Pancreas (tissue), 10 donors: ENCODE data around the gene ANKS1B. TPM values are rescaled to one million over a fixed set of nuclear protein-coding genes. Genes with fewer than 3 reads are reported as not detected.
A peak's percentile ranks its signal among the peaks of the same experiment; 100 is the strongest.

Experiments used
- ATAC-seq, 4 donors: fragments of 200-7000 bp; cut with Tn5 transposase; one replicate each; pipeline versions ENCODE4 v1.8.0 to v1.9.1; 2020; ENCODE audit warnings: mild to moderate bottlenecking in 4 of 4, moderate library complexity in 4 of 4
- DNase-seq, 6 donors: peaks; one replicate each; pipeline ENCODE4 v3.0.0-alpha.2; 2020
- FAIRE-seq: peaks from 2 replicates; lab custom pipeline; 2012; peaks lifted over from hg19 to GRCh38; lab: Jason Lieb, UNC
- H3K27ac ChIP-seq, 4 donors: fragments of 200-600 bp; sonication (generic); 1 replicate in 3 of 4; 2 replicates in 1 of 4; pipeline versions ENCODE4 v1.5.0 to v1.8.0; 2020
- H3K27me3 ChIP-seq, 4 donors: fragments of 200-600 bp; one replicate each; pipeline ENCODE4 v1.8.0; 2021
- H3K36me3 ChIP-seq, 3 donors: fragments of 200-600 bp; sonication (generic) in 1 of 3; one replicate each; pipeline versions ENCODE4 v1.5.0 to v1.8.0; 2020 to 2021
- H3K4me1 ChIP-seq, 3 donors: fragments of 200-600 bp; one replicate each; pipeline ENCODE4 v1.8.0; 2021
- H3K4me3 ChIP-seq, 4 donors: fragments of 200-600 bp; sonication (generic) in 2 of 4; one replicate each; pipeline versions ENCODE4 v1.5.0 to v1.8.0; 2020 to 2021
- H3K9me3 ChIP-seq, 4 donors: fragments of 200-600 bp; one replicate each; pipeline ENCODE4 v1.8.0; 2021
- CTCF ChIP-seq, 4 donors: fragments of 200-600 bp; sonication (generic) in 3 of 4; IDR thresholded peaks; one replicate each; pipeline versions ENCODE4 v1.5.0 to v1.8.0; 2021; ENCODE audit warnings: antibody characterized with exemption in 4 of 4
- WGBS, 2 donors: extraction: QIAGEN DNeasy Blood & Tissue Kit; methylation state at CpG; one replicate each; pipeline ENCODE4 v1.1.7; 2013; 5-methylcytosine and 5-hydroxymethylcytosine counted together
- intact Hi-C, 3 donors: fragments of 100-400 bp; cut with DNase I; formaldehyde crosslinking; loops; one replicate each; pipeline versions ENCODE4 v1.11.1 to v1.14.2; 2022
- polyA plus RNA-seq, 2 donors: library from polyadenylated mRNA; stranded (reverse); fragments of 200-250 nt; gene quantifications; one replicate each; pipeline ENCODE4 v1.2.3, GENCODE V29; 2013
- total RNA-seq, 6 donors: library from RNA; stranded (reverse); fragmentation: NEBNext Ultra II Directional in 4 of 6; extraction: Animal tissue kit (Norgen Biotek cat#: 25700) in 4 of 6; gene quantifications; one replicate each; pipeline versions ENCODE4 v1.2.1 to v1.2.4, GENCODE V29; 2021 to 2023
- donor health status: healthy with polysubstance abuse.
- donor health status: DM: no; HTN: no; CAD: no; lungs with moderate emphysema.
- donor health status: DM: no; HTN: no; CAD: no.
- donor health status: control.
- donor health status: control.
- donor health status: Bipolar disorder and iron deficiency.
- donor health status: DM: yes; HTN: yes; CAD: no.
- donor health status: DM: no; HTN: no; CAD: no.
- donor health status: DM: no; HTN: no; CAD: no.
- donor health status: DM: yes; HTN: yes; CAD: no.

ANKS1B gene
- total and polyA plus RNA-seq, 8 donors, result 0.49 to 3.2 (median 1.9) TPM

DNA sequence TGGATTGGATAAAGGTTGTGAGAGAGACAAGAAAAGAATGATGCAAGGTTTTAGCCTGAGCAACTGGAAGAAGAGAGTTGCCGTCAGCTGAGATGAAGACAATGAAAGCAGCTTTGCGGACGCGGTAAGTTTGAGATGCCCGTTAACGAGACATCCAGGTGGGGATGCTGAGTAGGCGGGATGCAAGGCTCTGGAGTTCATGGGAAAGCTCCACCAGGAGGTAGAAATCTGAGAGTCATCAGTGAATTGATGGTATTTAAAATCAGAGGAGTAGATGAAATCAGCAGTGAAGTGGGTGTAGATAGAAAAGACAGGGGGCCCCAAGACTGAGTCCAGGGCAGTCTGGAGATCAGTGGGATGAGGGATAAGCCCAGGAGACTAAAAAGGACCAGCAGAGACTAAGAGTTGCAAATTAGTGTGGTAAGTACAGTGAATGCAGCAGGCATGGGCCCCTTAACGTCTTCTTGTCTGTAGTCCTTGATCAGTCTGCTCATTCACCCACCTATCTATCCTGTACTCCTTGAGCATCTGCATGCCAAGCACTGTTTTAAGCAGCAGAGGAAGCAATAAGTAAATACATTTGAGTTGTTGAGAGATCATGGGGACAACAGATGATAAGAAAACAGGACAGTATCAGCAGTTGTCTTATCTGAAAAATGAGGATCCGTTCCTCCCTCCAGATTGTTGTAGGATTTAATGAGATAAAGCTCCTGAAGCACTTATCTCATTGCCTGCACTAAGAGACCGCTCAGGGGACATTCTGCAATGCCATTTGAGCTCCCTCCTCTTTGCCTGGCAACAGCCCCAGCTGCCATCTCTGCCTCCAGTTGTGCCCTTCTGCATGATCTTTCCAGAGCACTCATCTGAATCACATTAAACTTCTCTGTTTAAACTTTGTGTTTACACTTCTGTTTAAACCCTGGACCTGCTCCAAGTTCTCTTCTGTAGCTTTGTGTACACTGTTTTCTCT, 1248.1 kb downstream of the ANKS1B start:
- ATAC-seq, result peak in 3 of 4 donors; percentile 64 to 91 (median 86)
- intact Hi-C loops, result no loop called here
- DNase-seq, result peak in 1 of 6 donors; percentile 13
- Histone ChIP-seq H3K36me3 (peaks cover 0 to 4% (median 0%) of the 10 kb centered on the region in 3 donors), H3K4me1 (peaks cover 0 to 6% (median 5%) of the 10 kb centered on the region in 3 donors), H3K27ac (no peak overlapping the region), H3K4me3 (no peak overlapping the region), H3K9me3 (no peaks in the 10 kb centered on the region), H3K27me3 (no peaks in the 10 kb centered on the region)
- WGBS, 2 donors, result 76 to 77% methylated on average over 10 of the region's 10 CpGs
- no peak for FAIRE-seq
- no peak for TF ChIP-seq CTCF (IDR thresholded peaks at IDR 0.05)

GRCh38 chr12:98735821-98736220, 1248.9 kb downstream of the ANKS1B start:
- Histone ChIP-seq H3K9me3 (no peaks in the 10 kb centered on the region), H3K4me3 (no peak overlapping the region), H3K27me3 (no peaks in the 10 kb centered on the region), H3K27ac (no peak overlapping the region), H3K36me3 (peaks cover 0 to 4% (median 0%) of the 10 kb centered on the region in 3 donors), H3K4me1 (peaks cover 0 to 6% (median 5%) of the 10 kb centered on the region in 3 donors)
- intact Hi-C loops, result no loop called here
- no peak for ATAC-seq
- DNase-seq, result no peak
- FAIRE-seq, result no peak
- 95 to 99% methylated on average over 6 of the region's 6 CpGs for WGBS, 2 donors
- TF ChIP-seq CTCF (IDR thresholded peaks at IDR 0.05), result no peak

- Histone ChIP-seq H3K27me3 (no peaks in the 10 kb centered on the region), H3K4me3 (no peak overlapping the region), H3K4me1 (peaks cover 0 to 6% (median 5%) of the 10 kb centered on the region in 3 donors), H3K9me3 (no peaks in the 10 kb centered on the region), H3K27ac (no peak overlapping the region), H3K36me3 (peaks cover 0 to 4% (median 0%) of the 10 kb centered on the region in 3 donors)
- DNase-seq, result no peak
- intact Hi-C loops, result no loop called here
- TF ChIP-seq CTCF (IDR thresholded peaks at IDR 0.05), result no peak
- no peak for ATAC-seq
- FAIRE-seq, result no peak
Measured at GRCh38 chr12:98733667-98734350, 1250.9 kb downstream of the ANKS1B start.

DNA sequence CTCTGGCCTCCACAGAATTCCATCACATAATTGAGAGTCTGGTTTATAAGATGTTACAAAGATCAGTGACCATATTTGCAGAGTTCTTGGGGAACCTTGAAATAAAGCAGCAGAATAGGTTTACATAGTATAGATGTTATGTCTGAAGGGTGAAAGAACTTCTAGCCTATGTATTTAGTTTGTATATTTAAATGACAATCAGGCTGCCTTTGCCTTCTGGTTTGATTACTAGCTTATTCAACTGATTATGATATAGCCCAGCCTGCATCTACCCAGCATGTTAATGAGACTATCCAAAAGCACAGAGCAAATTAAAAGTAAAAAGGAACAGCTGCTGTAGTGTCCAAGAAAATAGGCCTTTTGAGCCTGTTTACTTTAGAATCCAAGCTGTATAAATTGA, 1254.3 kb downstream of the ANKS1B start:
- no peak for DNase-seq
- Histone ChIP-seq H3K27me3 (no peaks in the 10 kb centered on the region), H3K9me3 (no peaks in the 10 kb centered on the region), H3K36me3 (peaks cover 0 to 6% (median 4%) of the 10 kb centered on the region in 3 donors), H3K4me3 (no peak overlapping the region), H3K27ac (no peak overlapping the region), H3K4me1 (no peaks in the 10 kb centered on the region)
- no peak for FAIRE-seq
- intact Hi-C loops, result no loop called here
- no peak for ATAC-seq
- no peak for TF ChIP-seq CTCF (IDR thresholded peaks at IDR 0.05)
